ENCODE measurements around the gene MRPL49.

DNA sequence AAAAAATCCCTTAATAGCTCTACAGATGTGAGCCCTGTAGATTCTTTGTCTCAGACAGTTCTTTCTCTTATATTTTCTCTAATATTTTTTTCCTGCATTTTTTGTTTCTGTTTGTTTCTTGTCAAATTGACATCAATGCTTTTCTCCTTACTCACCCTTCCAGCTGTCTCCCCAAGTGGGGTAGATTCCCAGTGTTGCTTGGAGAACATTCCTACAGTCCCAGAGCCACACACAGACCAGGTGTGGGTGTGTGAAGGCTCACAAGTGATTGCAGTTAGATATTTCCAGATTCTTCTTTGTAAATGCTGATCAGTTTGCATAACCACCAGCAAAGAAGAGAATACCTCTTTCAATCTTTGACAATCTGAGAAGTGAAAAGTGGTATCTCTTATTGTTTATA lies 18.6 kb upstream of the MRPL49 start:
- no peak for TF ChIP-seq CTCF (conservative IDR thresholded peaks at IDR 0.05; ENCODE audit: low read depth, low read length)
- TF ChIP-seq EZH2 (IDR thresholded peaks at IDR 0.05; ENCODE audit: borderline replicate concordance, low read depth, low read length, poor library complexity, severe bottlenecking): no peak

All from A673 (cell line).